IPS-15b (cell line): ENCODE results near the gene SYNPO2L.
"Not testable (repeated sequence)": the region's sequence is repeated elsewhere in the genome, so short reads cannot be mapped to it uniquely, and the experiment has no call there.

Source experiments
- H3K27me3 ChIP-seq: one replicate; pipeline ENCODE4 v1.6.1; 2013; ENCODE audit warnings: low read length; ENCODE audit not compliant: control insufficient read depth, insufficient read depth
- H3K36me3 ChIP-seq: one replicate; pipeline ENCODE4 v1.6.1; 2013; ENCODE audit warnings: low read length; ENCODE audit not compliant: control insufficient read depth, insufficient read depth
- H3K4me1 ChIP-seq: one replicate; pipeline ENCODE4 v1.6.1; 2013; ENCODE audit warnings: mild to moderate bottlenecking, low read length; ENCODE audit not compliant: control insufficient read depth, insufficient read depth
- H3K4me3 ChIP-seq: one replicate; pipeline ENCODE4 v1.5.1; 2013; ENCODE audit warnings: low read depth, low read length
- H3K9ac ChIP-seq: one replicate; pipeline ENCODE4 v1.6.1; 2013; ENCODE audit warnings: low read depth, mild to moderate bottlenecking, low read length
- H3K9me3 ChIP-seq: one replicate; pipeline ENCODE4 v1.6.1; 2013; ENCODE audit warnings: mild to moderate bottlenecking, low read length; ENCODE audit not compliant: control insufficient read depth, insufficient read depth

Gene SYNPO2L, protein sequence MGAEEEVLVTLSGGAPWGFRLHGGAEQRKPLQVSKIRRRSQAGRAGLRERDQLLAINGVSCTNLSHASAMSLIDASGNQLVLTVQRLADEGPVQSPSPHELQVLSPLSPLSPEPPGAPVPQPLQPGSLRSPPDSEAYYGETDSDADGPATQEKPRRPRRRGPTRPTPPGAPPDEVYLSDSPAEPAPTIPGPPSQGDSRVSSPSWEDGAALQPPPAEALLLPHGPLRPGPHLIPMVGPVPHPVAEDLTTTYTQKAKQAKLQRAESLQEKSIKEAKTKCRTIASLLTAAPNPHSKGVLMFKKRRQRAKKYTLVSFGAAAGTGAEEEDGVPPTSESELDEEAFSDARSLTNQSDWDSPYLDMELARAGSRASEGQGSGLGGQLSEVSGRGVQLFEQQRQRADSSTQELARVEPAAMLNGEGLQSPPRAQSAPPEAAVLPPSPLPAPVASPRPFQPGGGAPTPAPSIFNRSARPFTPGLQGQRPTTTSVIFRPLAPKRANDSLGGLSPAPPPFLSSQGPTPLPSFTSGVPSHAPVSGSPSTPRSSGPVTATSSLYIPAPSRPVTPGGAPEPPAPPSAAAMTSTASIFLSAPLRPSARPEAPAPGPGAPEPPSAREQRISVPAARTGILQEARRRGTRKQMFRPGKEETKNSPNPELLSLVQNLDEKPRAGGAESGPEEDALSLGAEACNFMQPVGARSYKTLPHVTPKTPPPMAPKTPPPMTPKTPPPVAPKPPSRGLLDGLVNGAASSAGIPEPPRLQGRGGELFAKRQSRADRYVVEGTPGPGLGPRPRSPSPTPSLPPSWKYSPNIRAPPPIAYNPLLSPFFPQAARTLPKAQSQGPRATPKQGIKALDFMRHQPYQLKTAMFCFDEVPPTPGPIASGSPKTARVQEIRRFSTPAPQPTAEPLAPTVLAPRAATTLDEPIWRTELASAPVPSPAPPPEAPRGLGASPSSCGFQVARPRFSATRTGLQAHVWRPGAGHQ

DNA sequence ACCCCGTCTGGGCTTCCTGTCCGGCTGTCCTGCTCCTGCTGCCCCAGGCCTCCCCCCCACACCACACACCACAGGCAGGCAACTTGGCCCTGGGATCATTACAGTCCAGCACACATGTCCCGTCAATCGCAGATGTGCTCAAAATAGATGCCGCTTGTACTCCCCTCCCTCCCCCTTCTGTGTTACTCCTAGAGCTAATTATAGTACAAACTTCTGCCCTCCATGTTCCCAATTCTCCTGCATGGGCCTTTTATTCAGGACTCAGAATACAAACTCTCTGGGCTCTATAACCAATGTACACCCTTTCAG lies at the start of gene SYNPO2L:
Gene SYNPO2L (minus strand): TSS at position 40 of the 309 bp plus-strand sequence. CDS start 107 bp downstream, outside the sequence.
- H3K4me1 ChIP-seq, result no peaks in the 10 kb centered on the region
- no peaks in the 10 kb centered on the region for H3K9me3 ChIP-seq
- H3K36me3 ChIP-seq, result no peaks in the 10 kb centered on the region
- H3K27me3 ChIP-seq, result no peaks in the 10 kb centered on the region
- no peak within 1 kb of the TSS for H3K4me3 ChIP-seq
- H3K9ac ChIP-seq, result no peak within 1 kb of the TSS

DNA sequence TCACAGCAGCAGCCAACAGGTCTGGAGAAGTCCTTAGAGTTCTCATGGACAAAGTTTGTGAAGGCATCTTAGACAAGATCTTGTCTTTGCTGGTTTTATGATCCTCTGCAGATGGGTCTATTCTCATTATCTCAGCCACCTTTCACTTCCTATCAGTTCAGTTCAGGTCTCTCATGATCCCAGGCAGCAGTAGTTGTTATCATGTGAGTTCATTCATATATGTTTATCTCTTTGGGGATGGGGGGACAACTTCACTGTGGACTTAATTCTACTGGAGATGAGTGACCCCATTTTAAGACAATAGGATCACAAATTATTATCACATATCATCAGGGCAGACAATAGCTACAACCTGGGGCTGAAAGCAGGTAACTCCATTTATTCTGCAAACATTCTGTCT lies 48.1 kb upstream of the SYNPO2L start:
- H3K4me1 ChIP-seq, H3K9me3 ChIP-seq, H3K27me3 ChIP-seq, H3K36me3 ChIP-seq, H3K9ac ChIP-seq, H3K4me3 ChIP-seq: not testable (repeated sequence)

DNA sequence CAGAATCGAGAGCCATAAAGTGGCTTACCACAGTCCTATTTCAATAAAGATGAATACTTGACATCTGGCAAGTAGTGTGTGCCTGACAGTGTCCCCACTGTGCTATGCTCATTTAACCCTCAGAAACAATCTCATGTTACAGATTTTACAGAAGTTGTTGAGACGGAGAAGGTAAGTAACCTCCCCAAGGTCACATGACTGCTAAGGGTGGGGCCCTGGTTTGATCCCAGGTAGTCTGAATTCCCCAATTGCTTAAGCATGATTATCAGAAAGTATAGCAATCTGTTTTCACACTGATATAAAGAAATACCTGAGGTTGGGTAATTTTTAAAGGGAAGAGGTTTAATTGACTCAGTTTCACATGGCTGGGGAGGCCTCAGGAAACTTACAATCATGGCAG lies 43.0 kb upstream of the SYNPO2L start:
- H3K36me3 ChIP-seq, H3K27me3 ChIP-seq, H3K9ac ChIP-seq, H3K4me1 ChIP-seq, H3K4me3 ChIP-seq, H3K9me3 ChIP-seq: not testable (repeated sequence)

DNA sequence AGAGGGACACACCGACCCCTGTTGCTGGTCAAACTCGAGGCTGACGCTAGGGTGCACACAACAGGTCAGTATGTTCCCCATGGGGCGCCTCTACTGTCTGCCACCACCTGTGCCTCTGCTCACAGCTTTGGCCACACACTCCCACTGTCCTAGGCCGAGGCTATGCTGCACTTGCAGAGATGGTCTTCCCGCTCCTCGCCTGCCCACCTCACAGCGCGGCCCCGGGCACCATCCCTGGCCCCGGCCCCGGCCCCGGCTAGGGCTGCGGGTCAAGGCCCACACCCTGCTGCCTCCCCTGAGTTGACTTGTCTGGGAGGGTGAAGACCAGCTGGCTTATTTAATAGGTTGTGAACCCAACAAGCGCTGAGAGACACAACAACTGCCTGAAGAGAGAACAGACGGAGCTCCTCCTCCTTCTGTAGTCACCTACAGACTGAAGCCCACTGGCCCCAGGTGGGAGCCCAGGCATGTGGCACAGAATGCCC lies 41.9 kb upstream of the SYNPO2L start, which contains the start of gene AGAP5:
Gene AGAP5 (minus strand): TSS at position 435 of the 485 bp plus-strand sequence. CDS start 354 bp downstream, at position 81.
- H3K9ac ChIP-seq, H3K4me1 ChIP-seq, H3K27me3 ChIP-seq, H3K36me3 ChIP-seq, H3K4me3 ChIP-seq, H3K9me3 ChIP-seq: not testable (repeated sequence)

DNA sequence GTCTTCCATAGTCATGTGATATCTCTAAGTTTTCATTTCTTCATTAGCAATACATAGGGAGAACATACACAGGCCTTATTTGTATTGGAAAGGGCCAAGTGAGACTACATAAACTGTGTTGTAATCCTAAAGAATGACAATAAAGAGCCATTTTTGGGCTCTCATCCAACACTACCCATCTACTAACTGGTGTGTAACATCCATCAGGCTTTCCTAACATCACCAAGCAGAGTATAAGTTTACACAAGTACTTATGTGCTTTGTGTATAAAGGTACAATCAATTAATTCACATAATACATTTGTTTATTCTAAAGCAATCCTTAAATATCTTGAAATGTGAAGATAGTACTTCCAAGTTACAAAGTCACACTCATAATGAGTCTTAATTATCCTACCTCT lies 39.5 kb upstream of the SYNPO2L start:
- H3K9me3 ChIP-seq, H3K9ac ChIP-seq, H3K4me3 ChIP-seq, H3K36me3 ChIP-seq, H3K27me3 ChIP-seq, H3K4me1 ChIP-seq: not testable (repeated sequence)

DNA sequence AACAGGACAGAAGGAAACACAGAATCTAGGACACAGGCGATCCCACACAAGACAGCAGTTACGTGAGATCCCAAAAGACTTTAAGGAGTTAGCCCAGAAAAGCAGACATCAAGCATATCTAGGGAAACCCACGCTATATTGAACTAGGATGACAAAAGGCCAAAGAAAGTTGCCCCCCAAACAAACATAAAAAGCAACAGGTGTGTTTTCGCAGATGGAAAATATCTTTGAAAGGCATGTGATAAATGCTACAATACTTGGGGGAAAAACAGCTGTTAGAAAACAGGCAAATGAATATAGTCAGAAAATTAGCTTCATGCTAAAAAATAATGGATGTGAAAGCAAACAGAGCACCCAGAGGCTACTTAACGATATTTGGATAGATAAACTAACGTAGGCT lies 34.9 kb upstream of the SYNPO2L start:
- not testable (repeated sequence) for H3K27me3 ChIP-seq, H3K36me3 ChIP-seq, H3K4me3 ChIP-seq, H3K9ac ChIP-seq, H3K4me1 ChIP-seq, H3K9me3 ChIP-seq

DNA sequence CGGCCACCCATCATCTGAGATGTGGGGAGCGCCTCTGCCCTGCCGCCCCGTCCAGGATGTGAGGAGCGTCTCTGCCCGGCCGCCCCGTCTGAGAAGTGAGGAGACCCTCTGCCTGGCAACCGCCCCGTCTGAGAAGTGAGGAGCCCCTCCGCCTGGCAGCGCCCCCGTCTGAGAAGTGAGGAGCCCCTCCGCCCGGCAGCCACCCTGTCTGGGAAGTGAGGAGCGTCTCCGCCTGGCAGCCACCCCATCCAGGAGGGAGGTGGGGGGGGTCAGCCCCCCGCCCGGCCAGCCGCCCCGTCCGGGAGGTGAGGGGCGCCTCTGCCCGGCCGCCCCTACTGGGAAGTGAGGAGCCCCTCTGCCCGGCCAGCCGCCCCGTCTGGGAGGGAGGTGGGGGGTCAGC lies 33.8 kb upstream of the SYNPO2L start:
- H3K4me1 ChIP-seq, H3K36me3 ChIP-seq, H3K9ac ChIP-seq, H3K27me3 ChIP-seq, H3K9me3 ChIP-seq, H3K4me3 ChIP-seq: not testable (repeated sequence)

DNA sequence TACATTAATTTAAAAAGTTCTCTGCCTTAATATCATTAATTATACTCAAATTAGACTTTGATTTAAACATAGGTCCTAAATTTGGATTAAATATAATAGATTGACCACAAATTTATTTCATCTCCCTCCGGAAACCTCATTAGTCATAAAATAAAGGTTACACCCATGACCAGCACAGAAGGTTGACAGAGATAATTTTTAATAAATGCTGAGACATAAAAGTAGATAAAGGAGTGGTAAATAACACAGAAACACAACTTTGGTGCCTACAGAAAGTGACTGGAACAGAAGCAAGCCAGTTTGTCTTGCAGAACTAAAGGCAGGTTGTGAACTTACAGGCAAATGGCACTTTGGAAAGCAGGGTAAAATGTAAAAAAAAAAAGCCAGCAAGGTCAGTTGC lies 31.8 kb upstream of the SYNPO2L start:
- not testable (repeated sequence) for H3K27me3 ChIP-seq

DNA sequence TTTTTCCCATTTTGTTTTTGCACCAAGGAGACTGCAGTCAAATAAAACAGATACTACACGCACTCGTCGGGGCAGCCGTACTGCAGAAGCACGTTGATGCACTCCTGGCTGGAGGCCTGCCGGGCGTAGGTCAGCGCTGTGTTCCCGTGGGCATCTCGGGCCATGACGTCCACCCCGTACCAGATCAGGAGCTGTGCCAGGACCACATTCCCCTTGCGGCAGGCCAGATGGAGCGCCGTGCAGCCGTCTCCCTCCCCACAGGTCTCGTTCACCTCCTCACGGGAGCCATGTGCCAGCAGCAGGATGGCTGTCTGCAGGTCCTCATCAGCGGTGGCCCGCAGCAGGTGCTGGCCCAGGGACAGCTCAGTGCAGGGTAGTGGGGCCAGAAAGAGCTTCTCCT lies 18.7 kb upstream of the SYNPO2L start:
- H3K4me3 ChIP-seq, H3K9me3 ChIP-seq, H3K4me1 ChIP-seq, H3K36me3 ChIP-seq, H3K27me3 ChIP-seq, H3K9ac ChIP-seq: not testable (repeated sequence)

More for the DNA sequence above, 31.8 kb upstream of the SYNPO2L start:
- H3K4me3 ChIP-seq, H3K36me3 ChIP-seq, H3K4me1 ChIP-seq, H3K9ac ChIP-seq, H3K9me3 ChIP-seq: not testable (repeated sequence)

DNA sequence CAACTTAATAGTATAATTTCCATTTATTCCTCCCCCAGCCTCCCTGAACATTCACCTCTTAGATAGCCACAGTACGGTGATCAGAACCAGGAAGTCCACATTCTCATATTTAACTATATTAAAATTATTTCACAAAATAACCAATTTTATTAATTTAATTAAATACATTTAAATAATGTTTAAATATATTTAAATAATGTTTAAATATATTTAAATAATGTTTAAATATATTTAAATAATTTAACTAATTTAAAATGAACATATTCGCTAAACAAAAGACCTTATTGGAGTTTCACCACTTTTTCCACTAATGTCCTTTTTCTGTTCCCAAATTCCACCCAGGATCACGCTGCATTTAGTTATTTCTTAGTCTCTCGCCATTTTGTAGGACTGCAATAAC lies 12.5 kb upstream of the SYNPO2L start:
- not testable (repeated sequence) for H3K36me3 ChIP-seq, H3K9me3 ChIP-seq, H3K4me1 ChIP-seq, H3K4me3 ChIP-seq, H3K9ac ChIP-seq, H3K27me3 ChIP-seq

DNA sequence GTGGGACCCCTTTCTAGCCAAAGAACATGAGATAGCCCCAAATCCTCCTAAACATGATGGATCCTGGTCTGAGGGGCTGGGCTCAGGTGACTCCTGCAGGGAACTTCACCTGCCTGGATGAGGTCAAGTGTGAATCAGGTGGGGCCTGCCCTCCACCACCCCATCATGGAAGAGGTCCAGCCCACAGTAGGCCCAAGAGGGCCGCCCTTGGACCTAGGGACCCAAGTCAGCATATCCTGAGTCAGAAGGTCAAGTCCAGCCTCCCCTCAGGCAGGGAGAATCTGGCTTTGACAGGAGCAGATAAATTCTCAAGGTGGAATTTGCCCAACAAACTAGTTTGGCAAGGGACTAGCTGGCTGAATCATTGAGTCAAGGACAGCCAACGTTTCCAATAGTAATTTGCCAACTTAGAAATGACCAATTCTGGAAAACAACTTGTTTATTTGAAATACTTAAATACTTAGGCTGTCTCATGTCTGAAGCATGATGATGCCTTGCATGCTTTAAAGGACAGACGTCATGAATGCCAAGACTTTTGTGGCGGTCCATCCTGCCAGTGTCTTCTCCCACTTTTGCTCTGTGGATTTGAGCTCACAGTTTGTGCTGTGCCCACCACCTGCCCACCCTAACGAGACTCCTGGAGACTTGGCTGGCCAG lies 10.5 kb upstream of the SYNPO2L start:
- not testable (repeated sequence) for H3K9me3 ChIP-seq, H3K36me3 ChIP-seq, H3K4me1 ChIP-seq, H3K4me3 ChIP-seq, H3K9ac ChIP-seq, H3K27me3 ChIP-seq
